CD1c-positive myeloid dendritic cell (primary cell): ENCODE data around the gene RAC3.

Source experiments
- DNase-seq: peaks from one replicate; pipeline ENCODE4 v3.0.0-alpha.2; 2016; ENCODE audit errors: extremely low spot score

RAC3 gene

GRCh38 chr17:82012640-82013295, 18.7 kb upstream of the RAC3 start:
- no peak for DNase-seq

- no peak for DNase-seq
Observed at GRCh38 chr17:82013341-82013740, 18.1 kb upstream of the RAC3 start.

- no peak for DNase-seq
Observed at GRCh38 chr17:82013772-82014321, 17.6 kb upstream of the RAC3 start.

- DNase-seq = no peak
Observed at GRCh38 chr17:82014432-82014831, 17.0 kb upstream of the RAC3 start.

GRCh38 chr17:82014971-82015310, 16.5 kb upstream of the RAC3 start:
- DNase-seq = no peak

- DNase-seq = no peak
Observed at GRCh38 chr17:82015311-82015971, 16.0 kb upstream of the RAC3 start.

GRCh38 chr17:82016061-82016874, 15.2 kb upstream of the RAC3 start:
- DNase-seq = no peak

GRCh38 chr17:82016875-82017459, 14.5 kb upstream of the RAC3 start:
- DNase-seq = no peak

GRCh38 chr17:82017612-82018151, 13.8 kb upstream of the RAC3 start:
- DNase-seq = no peak

- DNase-seq = no peak
Observed at GRCh38 chr17:82018152-82018988, 13.1 kb upstream of the RAC3 start.

- no peak for DNase-seq
Observed at GRCh38 chr17:82018989-82019689, 12.3 kb upstream of the RAC3 start.

GRCh38 chr17:82019690-82020571, 11.5 kb upstream of the RAC3 start:
- DNase-seq = peak; percentile 61

- DNase-seq = no peak
Observed at GRCh38 chr17:82020572-82021106, 10.8 kb upstream of the RAC3 start.

- DNase-seq = peak; percentile 57
Observed at GRCh38 chr17:82021107-82021899, 10.2 kb upstream of the RAC3 start.

GRCh38 chr17:82021900-82022309, 9.6 kb upstream of the RAC3 start:
- DNase-seq = no peak

GRCh38 chr17:82022310-82022980, 9.0 kb upstream of the RAC3 start, which contains the start of gene CENPX:
Gene CENPX (minus strand): TSS chr17:82022878. CDS start chr17:82022861, 17 bp downstream.
- DNase-seq = no peak

GRCh38 chr17:82022981-82023446, 8.5 kb upstream of the RAC3 start, which contains the start of gene LRRC45:
Gene LRRC45 (plus strand): TSS chr17:82023305. CDS start chr17:82023644, 339 bp downstream.
- DNase-seq = peak; percentile 100
